Hepatocyte (in vitro differentiated cells): Measurements from ENCODE around the gene ZNF254.

Source experiments
- EZH2 ChIP-seq: fragments of 200-600 bp; sonication (generic); IDR thresholded peaks from 2 replicates; pipeline ENCODE4 v1.6.1; 2016; ENCODE audit warnings: antibody characterized with exemption, mild to moderate bottlenecking, borderline replicate concordance
- EZH2phosphoT487 ChIP-seq: fragments of 200-600 bp; sonication (generic); IDR thresholded peaks from one replicate; pipeline ENCODE4 v1.6.1; 2018; ENCODE audit warnings: antibody characterized with exemption, mild to moderate bottlenecking, low read depth, moderate library complexity; ENCODE audit not compliant: unreplicated experiment, severe bottlenecking
- TF ChIP-seq, protein P1 (sequence below): fragments of 200-600 bp; sonication (generic); IDR thresholded peaks from 2 replicates; pipeline ENCODE4 v1.5.1; 2016; ENCODE audit warnings: antibody characterized with exemption, mild to moderate bottlenecking; ENCODE audit not compliant: poor library complexity

DNA sequence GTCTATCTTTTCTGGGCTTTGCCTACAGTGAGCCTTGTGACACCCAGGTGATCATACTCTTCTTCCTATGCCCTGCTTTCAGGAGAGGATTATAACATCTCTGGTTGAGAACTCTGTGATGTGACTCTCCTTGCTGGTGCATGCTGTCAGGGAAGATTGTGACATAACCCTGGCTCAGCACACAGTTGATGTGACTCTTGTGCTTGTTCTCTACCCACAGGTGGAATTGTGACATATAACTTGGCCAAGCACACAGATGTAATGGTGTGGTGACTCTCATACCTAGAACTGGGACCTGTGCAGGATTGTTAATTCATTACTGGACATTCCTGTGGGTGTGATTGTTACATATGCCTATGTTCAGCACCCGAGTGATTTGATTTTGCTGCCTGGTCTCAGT is 21.7 kb upstream of the ZNF254 start:
- TF ChIP-seq, protein P1, sequence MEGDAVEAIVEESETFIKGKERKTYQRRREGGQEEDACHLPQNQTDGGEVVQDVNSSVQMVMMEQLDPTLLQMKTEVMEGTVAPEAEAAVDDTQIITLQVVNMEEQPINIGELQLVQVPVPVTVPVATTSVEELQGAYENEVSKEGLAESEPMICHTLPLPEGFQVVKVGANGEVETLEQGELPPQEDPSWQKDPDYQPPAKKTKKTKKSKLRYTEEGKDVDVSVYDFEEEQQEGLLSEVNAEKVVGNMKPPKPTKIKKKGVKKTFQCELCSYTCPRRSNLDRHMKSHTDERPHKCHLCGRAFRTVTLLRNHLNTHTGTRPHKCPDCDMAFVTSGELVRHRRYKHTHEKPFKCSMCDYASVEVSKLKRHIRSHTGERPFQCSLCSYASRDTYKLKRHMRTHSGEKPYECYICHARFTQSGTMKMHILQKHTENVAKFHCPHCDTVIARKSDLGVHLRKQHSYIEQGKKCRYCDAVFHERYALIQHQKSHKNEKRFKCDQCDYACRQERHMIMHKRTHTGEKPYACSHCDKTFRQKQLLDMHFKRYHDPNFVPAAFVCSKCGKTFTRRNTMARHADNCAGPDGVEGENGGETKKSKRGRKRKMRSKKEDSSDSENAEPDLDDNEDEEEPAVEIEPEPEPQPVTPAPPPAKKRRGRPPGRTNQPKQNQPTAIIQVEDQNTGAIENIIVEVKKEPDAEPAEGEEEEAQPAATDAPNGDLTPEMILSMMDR: no peak
- TF ChIP-seq EZH2 (no peak), EZH2phosphoT487 (no peak)
